HepG2 (cell line): ENCODE data around the gene CGB3. TPM values are rescaled to one million over a fixed set of nuclear protein-coding genes. Genes with fewer than 3 reads are reported as not detected.

Experiments
- ATRX ChIP-seq: sonication (generic); formaldehyde crosslinking; IDR thresholded peaks from 2 replicates; pipeline ENCODE4 v1.4.0; 2020; ENCODE audit warnings: missing genetic modification reagents, borderline replicate concordance
- CREB1 ChIP-seq, 2 experiments: fragments of 450-650 bp in 1 of 2; IDR thresholded peaks; 2 replicates each; pipeline ENCODE4 v1.6.1; 2016 to 2017; ENCODE audit warnings: control low read depth in 1 of 2, mild to moderate bottlenecking in 1 of 2, missing compliant biosample characterization in 1 of 2, missing genetic modification characterization in 1 of 2
- KLF9 ChIP-seq: IDR thresholded peaks from 2 replicates; pipeline ENCODE4 v1.6.1; 2016; ENCODE audit warnings: low read depth
- MEF2D ChIP-seq: sonication (generic); formaldehyde crosslinking; IDR thresholded peaks from 2 replicates; pipeline ENCODE4 v1.5.1; 2020; ENCODE audit warnings: mild to moderate bottlenecking, missing genetic modification reagents
- NFATC3 ChIP-seq: sonication (generic); formaldehyde crosslinking; IDR thresholded peaks from 2 replicates; pipeline ENCODE4 v1.5.1; 2020; ENCODE audit warnings: mild to moderate bottlenecking, missing genetic modification reagents
- NR2C2 ChIP-seq: sonication (generic); formaldehyde crosslinking; IDR thresholded peaks from 2 replicates; pipeline ENCODE4 v1.4.0; 2020; ENCODE audit warnings: missing genetic modification reagents, mild to moderate bottlenecking, moderate library complexity, borderline replicate concordance
- PHF20 ChIP-seq: sonication (generic); formaldehyde crosslinking; IDR thresholded peaks from 2 replicates; pipeline ENCODE4 v1.5.0; 2020; ENCODE audit warnings: mild to moderate bottlenecking, missing genetic modification reagents
- RBAK ChIP-seq: sonication (generic); formaldehyde crosslinking; IDR thresholded peaks from 2 replicates; pipeline ENCODE4 v1.5.1; 2020; ENCODE audit warnings: mild to moderate bottlenecking, missing genetic modification reagents
- RBM39 ChIP-seq: fragments of 200-400 bp; formaldehyde crosslinking; IDR thresholded peaks from one replicate; pipeline ENCODE4 v1.6.1; 2018; ENCODE audit warnings: antibody characterized with exemption, mild to moderate bottlenecking, low read depth, low read length; ENCODE audit not compliant: poor library complexity, severe bottlenecking
- TEAD3 ChIP-seq: optimal IDR thresholded peaks from 2 replicates; pipeline ENCODE3; 2016; ENCODE audit warnings: borderline replicate concordance
- TSC22D2 ChIP-seq: sonication (generic); formaldehyde crosslinking; IDR thresholded peaks from 2 replicates; pipeline ENCODE4 v1.5.1; 2020; ENCODE audit warnings: missing genetic modification reagents, mild to moderate bottlenecking, borderline replicate concordance
- USF2 ChIP-seq, 2 experiments: sonication (generic) in 1 of 2; formaldehyde crosslinking in 1 of 2; IDR thresholded peaks; 2 replicates each; pipeline versions ENCODE4 v1.5.1 to v1.6.1; 2011 to 2020; ENCODE audit warnings: borderline replicate concordance in 1 of 2, low read depth in 1 of 2, low read length in 1 of 2, mild to moderate bottlenecking in 1 of 2, missing genetic modification reagents in 1 of 2, moderate library complexity in 1 of 2
- ZIK1 ChIP-seq: sonication (generic); formaldehyde crosslinking; IDR thresholded peaks from 2 replicates; pipeline ENCODE4 v1.5.0; 2020; ENCODE audit warnings: mild to moderate bottlenecking, low read depth, missing genetic modification reagents, borderline replicate concordance
- ZNF274 ChIP-seq: sonication (generic); formaldehyde crosslinking; IDR thresholded peaks from 2 replicates; pipeline ENCODE4 v1.5.1; 2020; ENCODE audit warnings: mild to moderate bottlenecking, missing genetic modification reagents
- ZNF501 ChIP-seq: sonication (generic); formaldehyde crosslinking; IDR thresholded peaks from 2 replicates; pipeline ENCODE4 v1.5.1; 2020; ENCODE audit warnings: mild to moderate bottlenecking, moderate library complexity, missing genetic modification reagents
- ZNF660 ChIP-seq: sonication (generic); formaldehyde crosslinking; IDR thresholded peaks from 2 replicates; pipeline ENCODE4 v1.5.1; 2020; ENCODE audit warnings: mild to moderate bottlenecking, low read depth, missing genetic modification reagents, borderline replicate concordance
- ZNF790 ChIP-seq: sonication (generic); formaldehyde crosslinking; IDR thresholded peaks from 2 replicates; pipeline ENCODE4 v1.8.0; 2022; ENCODE audit warnings: missing genetic modification reagents, mild to moderate bottlenecking, borderline replicate concordance
- ZSCAN25 ChIP-seq: sonication (generic); formaldehyde crosslinking; IDR thresholded peaks from 2 replicates; pipeline ENCODE4 v1.8.0; 2022; ENCODE audit warnings: mild to moderate bottlenecking, missing genetic modification reagents
- polyA plus RNA-seq, 8 experiments: library from polyadenylated mRNA; depleted of rRNA in 3 of 8; stranded (reverse) in 7 of 8; unstranded in 1 of 8; fragments of >200 nt; fragmentation: Illumina TruSeq in 4 of 8; extraction: Trizol in 4 of 8; gene quantifications; 2 replicates each; pipeline versions ENCODE4 v1.2.1 to v1.2.3, GENCODE V29; 2011 to 2016; ENCODE audit warnings: low read depth in 4 of 8, missing spikeins in 1 of 8, mixed read lengths in 1 of 8; ENCODE audit not compliant: insufficient read depth in 1 of 8
- total RNA-seq, 5 experiments: library from RNA; depleted of rRNA; stranded (reverse); fragments of >200 nt; fragmentation: Illumina TruSeq; extraction: Trizol; gene quantifications; 2 replicates each; pipeline ENCODE4 v1.2.3, GENCODE V29; 2016; ENCODE audit warnings: low read depth in 1 of 5
- TF ChIP-seq, protein P1 (sequence below): sonication (generic); formaldehyde crosslinking; IDR thresholded peaks from 2 replicates; pipeline ENCODE4 v1.5.0; 2020; ENCODE audit warnings: mild to moderate bottlenecking, missing genetic modification reagents, borderline replicate concordance
- TF ChIP-seq, protein P2 (sequence below): sonication (generic); formaldehyde crosslinking; IDR thresholded peaks from 2 replicates; pipeline ENCODE4 v1.9.0; 2022; ENCODE audit warnings: missing genetic modification reagents, mild to moderate bottlenecking, borderline replicate concordance

The CGB3 gene
- total and polyA plus RNA-seq, 2 of the 13 experiments (the other 11 are each of a cell fraction or from before 2014, with no cell fraction given): not detected

GRCh38 chr19:48993175-48994034 is 30.7 kb downstream of the CGB3 start, which contains the start of the genes GYS1 and RUVBL2 (continued):
- TF ChIP-seq, protein P1, sequence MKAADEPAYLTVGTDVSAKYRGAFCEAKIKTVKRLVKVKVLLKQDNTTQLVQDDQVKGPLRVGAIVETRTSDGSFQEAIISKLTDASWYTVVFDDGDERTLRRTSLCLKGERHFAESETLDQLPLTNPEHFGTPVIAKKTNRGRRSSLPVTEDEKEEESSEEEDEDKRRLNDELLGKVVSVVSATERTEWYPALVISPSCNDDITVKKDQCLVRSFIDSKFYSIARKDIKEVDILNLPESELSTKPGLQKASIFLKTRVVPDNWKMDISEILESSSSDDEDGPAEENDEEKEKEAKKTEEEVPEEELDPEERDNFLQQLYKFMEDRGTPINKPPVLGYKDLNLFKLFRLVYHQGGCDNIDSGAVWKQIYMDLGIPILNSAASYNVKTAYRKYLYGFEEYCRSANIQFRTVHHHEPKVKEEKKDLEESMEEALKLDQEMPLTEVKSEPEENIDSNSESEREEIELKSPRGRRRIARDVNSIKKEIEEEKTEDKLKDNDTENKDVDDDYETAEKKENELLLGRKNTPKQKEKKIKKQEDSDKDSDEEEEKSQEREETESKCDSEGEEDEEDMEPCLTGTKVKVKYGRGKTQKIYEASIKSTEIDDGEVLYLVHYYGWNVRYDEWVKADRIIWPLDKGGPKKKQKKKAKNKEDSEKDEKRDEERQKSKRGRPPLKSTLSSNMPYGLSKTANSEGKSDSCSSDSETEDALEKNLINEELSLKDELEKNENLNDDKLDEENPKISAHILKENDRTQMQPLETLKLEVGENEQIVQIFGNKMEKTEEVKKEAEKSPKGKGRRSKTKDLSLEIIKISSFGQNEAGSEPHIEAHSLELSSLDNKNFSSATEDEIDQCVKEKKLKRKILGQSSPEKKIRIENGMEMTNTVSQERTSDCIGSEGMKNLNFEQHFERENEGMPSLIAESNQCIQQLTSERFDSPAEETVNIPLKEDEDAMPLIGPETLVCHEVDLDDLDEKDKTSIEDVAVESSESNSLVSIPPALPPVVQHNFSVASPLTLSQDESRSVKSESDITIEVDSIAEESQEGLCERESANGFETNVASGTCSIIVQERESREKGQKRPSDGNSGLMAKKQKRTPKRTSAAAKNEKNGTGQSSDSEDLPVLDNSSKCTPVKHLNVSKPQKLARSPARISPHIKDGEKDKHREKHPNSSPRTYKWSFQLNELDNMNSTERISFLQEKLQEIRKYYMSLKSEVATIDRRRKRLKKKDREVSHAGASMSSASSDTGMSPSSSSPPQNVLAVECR (CRISPR knock-in tag): peak; percentile 82
- TF ChIP-seq RBM39: peak; percentile 89
- TF ChIP-seq NR2C2: peak; percentile 58
- TF ChIP-seq, protein P2, sequence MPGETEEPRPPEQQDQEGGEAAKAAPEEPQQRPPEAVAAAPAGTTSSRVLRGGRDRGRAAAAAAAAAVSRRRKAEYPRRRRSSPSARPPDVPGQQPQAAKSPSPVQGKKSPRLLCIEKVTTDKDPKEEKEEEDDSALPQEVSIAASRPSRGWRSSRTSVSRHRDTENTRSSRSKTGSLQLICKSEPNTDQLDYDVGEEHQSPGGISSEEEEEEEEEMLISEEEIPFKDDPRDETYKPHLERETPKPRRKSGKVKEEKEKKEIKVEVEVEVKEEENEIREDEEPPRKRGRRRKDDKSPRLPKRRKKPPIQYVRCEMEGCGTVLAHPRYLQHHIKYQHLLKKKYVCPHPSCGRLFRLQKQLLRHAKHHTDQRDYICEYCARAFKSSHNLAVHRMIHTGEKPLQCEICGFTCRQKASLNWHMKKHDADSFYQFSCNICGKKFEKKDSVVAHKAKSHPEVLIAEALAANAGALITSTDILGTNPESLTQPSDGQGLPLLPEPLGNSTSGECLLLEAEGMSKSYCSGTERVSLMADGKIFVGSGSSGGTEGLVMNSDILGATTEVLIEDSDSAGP: peak; percentile 47
- TF ChIP-seq ZNF501 (CRISPR knock-in tag): peak; percentile 16
- no peak for TF ChIP-seq TSC22D2 (CRISPR knock-in tag)
- TF ChIP-seq NFATC3 (CRISPR knock-in tag): no peak
- TF ChIP-seq ZNF790: no peak
- TF ChIP-seq TEAD3: no peak
- TF ChIP-seq PHF20: peak; percentile 73
- peak; percentile 38; the same call in 1 of the 2 replicates for TF ChIP-seq ZNF274 (CRISPR knock-in tag)
- no peak for TF ChIP-seq MEF2D (CRISPR knock-in tag)
- TF ChIP-seq ATRX (CRISPR knock-in tag): no peak
- peak; percentile 54; the same call in 1 of the 2 replicates for TF ChIP-seq ZSCAN25 (CRISPR knock-in tag)
- 0 out of 2 replicates have a peak, but pooled peaks have one; percentile 14 for TF ChIP-seq ZIK1 (CRISPR knock-in tag)
- TF ChIP-seq USF2 (IDR thresholded peaks at IDR 0.05; ENCODE audit: low read depth, low read length): no peak
- no peak for TF ChIP-seq USF2 (CRISPR knock-in tag; IDR thresholded peaks at IDR 0.05; ENCODE audit: borderline replicate concordance)
- TF ChIP-seq KLF9 (CRISPR knock-in tag): no peak
- peak; percentile 83 for TF ChIP-seq CREB1 (IDR thresholded peaks at IDR 0.05)
- TF ChIP-seq CREB1 (CRISPR knock-in tag; IDR thresholded peaks at IDR 0.05): peak; percentile 78
- TF ChIP-seq RBAK (CRISPR knock-in tag): no peak
- no peak for TF ChIP-seq ZNF660
